Measurements from ENCODE around the gene STK38.

DNA sequence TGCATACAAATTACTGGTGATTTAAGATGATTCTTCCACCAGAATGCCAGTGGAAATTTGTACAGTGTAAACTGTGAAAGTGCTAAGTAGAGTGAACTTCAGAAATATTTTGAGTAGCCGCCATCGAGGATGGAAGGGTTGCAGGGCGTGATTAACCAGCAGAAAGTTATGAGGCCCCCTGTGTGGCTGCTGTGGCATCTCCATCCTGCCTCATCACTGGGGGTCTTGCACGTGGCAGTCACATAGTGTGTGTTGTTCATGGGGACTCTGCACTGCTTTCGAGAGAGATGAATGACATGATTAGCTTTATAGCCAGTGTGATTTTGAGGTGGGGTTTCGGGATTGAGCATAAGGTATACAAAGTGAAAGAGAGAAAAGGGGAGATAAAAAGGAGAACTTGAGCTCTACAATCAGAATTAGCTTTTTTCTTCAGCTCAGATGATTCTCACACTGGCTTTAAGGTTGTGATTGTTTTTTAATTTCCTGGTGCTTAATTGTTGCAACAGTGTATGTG lies 78.1 kb downstream of the STK38 start:
- TF ChIP-seq, protein P1, sequence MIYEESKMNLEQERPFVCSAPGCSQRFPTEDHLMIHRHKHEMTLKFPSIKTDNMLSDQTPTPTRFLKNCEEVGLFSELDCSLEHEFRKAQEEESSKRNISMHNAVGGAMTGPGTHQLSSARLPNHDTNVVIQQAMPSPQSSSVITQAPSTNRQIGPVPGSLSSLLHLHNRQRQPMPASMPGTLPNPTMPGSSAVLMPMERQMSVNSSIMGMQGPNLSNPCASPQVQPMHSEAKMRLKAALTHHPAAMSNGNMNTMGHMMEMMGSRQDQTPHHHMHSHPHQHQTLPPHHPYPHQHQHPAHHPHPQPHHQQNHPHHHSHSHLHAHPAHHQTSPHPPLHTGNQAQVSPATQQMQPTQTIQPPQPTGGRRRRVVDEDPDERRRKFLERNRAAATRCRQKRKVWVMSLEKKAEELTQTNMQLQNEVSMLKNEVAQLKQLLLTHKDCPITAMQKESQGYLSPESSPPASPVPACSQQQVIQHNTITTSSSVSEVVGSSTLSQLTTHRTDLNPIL (CRISPR knock-in tag; IDR thresholded peaks at IDR 0.05; ENCODE audit: low read depth), result no peak
- no peak for TF ChIP-seq PATZ1 (CRISPR knock-in tag; IDR thresholded peaks at IDR 0.05; ENCODE audit: borderline replicate concordance)
- TF ChIP-seq ESRRG (CRISPR knock-in tag; IDR thresholded peaks at IDR 0.05), result no peak
- no peak for TF ChIP-seq TOX (CRISPR knock-in tag; IDR thresholded peaks at IDR 0.05; ENCODE audit: borderline replicate concordance)
- TF ChIP-seq RARB (CRISPR knock-in tag; IDR thresholded peaks at IDR 0.05), result no peak
- no peak for TF ChIP-seq ARNTL (CRISPR knock-in tag; IDR thresholded peaks at IDR 0.05; ENCODE audit: borderline replicate concordance, low read depth)
- no peak for TF ChIP-seq ZFP3 (CRISPR knock-in tag; IDR thresholded peaks at IDR 0.05)
- no peak for TF ChIP-seq BACH2 (CRISPR knock-in tag; IDR thresholded peaks at IDR 0.05; ENCODE audit: borderline replicate concordance)
- TF ChIP-seq, protein P2, sequence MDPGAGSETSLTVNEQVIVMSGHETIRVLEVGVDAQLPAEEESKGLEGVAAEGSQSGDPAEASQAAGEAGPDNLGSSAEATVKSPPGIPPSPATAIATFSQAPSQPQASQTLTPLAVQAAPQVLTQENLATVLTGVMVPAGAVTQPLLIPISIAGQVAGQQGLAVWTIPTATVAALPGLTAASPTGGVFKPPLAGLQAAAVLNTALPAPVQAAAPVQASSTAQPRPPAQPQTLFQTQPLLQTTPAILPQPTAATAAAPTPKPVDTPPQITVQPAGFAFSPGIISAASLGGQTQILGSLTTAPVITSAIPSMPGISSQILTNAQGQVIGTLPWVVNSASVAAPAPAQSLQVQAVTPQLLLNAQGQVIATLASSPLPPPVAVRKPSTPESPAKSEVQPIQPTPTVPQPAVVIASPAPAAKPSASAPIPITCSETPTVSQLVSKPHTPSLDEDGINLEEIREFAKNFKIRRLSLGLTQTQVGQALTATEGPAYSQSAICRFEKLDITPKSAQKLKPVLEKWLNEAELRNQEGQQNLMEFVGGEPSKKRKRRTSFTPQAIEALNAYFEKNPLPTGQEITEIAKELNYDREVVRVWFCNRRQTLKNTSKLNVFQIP (CRISPR knock-in tag; IDR thresholded peaks at IDR 0.05; ENCODE audit: borderline replicate concordance, low read depth), result no peak
- no peak for TF ChIP-seq PPARA (CRISPR knock-in tag; IDR thresholded peaks at IDR 0.05; ENCODE audit: borderline replicate concordance)
- TF ChIP-seq CSDC2 (CRISPR knock-in tag; IDR thresholded peaks at IDR 0.05), result no peak
- TF ChIP-seq TCF4 (CRISPR knock-in tag; IDR thresholded peaks at IDR 0.05; ENCODE audit: borderline replicate concordance), result no peak
- no peak for TF ChIP-seq ZC3H10 (CRISPR knock-in tag; IDR thresholded peaks at IDR 0.05)
